ENCODE data around the gene GET3. TPM values are rescaled to one million over a fixed set of nuclear protein-coding genes. Genes with fewer than 3 reads are reported as not detected.

Gene GET3
- total RNA-seq, 1 donor from 2014 or later = 107 TPM

DNA sequence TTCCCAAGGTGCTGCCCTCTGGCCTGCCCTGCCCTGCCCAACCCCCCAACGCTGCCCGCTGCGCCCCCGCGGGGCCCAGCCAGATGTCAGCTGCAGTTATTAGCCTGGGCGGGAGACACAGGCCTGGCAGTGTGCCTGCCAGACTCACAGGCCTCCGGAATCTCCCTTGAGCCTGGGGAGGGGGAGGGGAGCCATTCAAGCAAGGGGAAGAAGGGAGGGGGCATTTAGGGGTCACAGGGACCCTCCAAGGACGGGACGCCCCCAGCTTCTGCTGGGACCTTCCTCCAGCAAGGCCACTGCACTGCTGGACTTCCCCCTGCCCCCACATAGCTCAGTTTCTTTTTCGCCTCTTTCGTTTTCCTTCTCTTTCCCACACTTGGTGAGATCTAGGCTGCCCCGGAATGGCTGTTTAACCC is 51.4 kb downstream of the GET3 start:
- peak; percentile 67 for DNase-seq (ENCODE audit: low read depth)
- peak overlapping the region; percentile 3 for H3K4me3 ChIP-seq (ENCODE audit: low read depth, low read length)

DNA sequence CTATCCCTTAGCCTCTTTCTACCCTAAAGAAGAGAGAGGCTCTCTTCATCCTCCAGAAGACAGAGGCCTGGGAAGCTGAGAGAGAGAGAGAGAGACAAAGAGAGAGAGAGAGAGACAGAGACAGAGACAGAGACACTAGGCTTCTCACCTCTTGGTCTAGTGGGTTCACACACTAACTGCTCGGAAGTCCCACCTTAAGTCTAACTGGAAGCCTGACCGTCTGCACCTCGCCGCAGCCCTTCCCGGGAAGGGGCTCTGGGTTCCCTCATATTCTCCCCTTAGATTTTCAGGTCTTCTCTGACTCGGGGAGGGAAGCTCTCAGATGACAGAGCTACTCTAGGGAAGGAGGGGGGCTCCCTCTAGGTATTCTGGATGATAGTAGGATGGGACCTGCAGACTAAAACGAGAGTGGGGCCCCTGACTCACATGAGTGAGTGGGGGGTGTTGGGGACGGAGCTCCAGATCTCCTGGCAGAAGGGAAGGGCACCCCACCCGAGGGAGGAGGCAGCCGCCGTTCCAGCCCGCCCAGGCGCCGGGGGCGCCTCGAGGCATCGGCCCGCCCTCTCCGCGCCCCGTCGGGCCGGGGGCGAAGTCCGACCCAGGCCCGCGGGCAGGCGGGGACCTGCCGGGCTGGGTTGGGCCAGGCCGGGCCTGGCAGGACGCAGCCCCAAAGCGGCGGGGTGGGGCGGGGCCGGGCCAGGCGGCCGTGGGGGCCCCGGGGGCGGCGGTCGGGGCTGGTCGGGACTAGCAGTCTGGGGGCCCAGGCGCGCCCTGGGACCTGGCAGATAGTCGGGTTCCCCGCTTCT is 52.0 kb downstream of the GET3 start:
- Histone ChIP-seq H3K27me3 (ENCODE audit: control insufficient read depth, insufficient read depth, low read length) (no peaks in the 10 kb centered on the region), H3K4me3 (ENCODE audit: low read depth, low read length) (peak overlapping the region; percentile 98), H3K36me3 (ENCODE audit: control insufficient read depth, insufficient read depth, low read length) (peaks cover 11% of the 10 kb centered on the region)
- TF ChIP-seq, protein P1, sequence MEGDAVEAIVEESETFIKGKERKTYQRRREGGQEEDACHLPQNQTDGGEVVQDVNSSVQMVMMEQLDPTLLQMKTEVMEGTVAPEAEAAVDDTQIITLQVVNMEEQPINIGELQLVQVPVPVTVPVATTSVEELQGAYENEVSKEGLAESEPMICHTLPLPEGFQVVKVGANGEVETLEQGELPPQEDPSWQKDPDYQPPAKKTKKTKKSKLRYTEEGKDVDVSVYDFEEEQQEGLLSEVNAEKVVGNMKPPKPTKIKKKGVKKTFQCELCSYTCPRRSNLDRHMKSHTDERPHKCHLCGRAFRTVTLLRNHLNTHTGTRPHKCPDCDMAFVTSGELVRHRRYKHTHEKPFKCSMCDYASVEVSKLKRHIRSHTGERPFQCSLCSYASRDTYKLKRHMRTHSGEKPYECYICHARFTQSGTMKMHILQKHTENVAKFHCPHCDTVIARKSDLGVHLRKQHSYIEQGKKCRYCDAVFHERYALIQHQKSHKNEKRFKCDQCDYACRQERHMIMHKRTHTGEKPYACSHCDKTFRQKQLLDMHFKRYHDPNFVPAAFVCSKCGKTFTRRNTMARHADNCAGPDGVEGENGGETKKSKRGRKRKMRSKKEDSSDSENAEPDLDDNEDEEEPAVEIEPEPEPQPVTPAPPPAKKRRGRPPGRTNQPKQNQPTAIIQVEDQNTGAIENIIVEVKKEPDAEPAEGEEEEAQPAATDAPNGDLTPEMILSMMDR (IDR thresholded peaks at IDR 0.05; ENCODE audit: insufficient read depth, low read length, severe bottlenecking) = no peak
- DNase-seq (ENCODE audit: low read depth) (no peak), FAIRE-seq (no peak)

More for the DNA sequence above, 51.4 kb downstream of the GET3 start:
- peaks cover 11% of the 10 kb centered on the region for H3K36me3 ChIP-seq (ENCODE audit: control insufficient read depth, insufficient read depth, low read length)
- TF ChIP-seq, protein P1 (IDR thresholded peaks at IDR 0.05; ENCODE audit: insufficient read depth, low read length, severe bottlenecking) = no peak
- H3K27me3 ChIP-seq (ENCODE audit: control insufficient read depth, insufficient read depth, low read length) = no peaks in the 10 kb centered on the region
- FAIRE-seq = no peak

DNA sequence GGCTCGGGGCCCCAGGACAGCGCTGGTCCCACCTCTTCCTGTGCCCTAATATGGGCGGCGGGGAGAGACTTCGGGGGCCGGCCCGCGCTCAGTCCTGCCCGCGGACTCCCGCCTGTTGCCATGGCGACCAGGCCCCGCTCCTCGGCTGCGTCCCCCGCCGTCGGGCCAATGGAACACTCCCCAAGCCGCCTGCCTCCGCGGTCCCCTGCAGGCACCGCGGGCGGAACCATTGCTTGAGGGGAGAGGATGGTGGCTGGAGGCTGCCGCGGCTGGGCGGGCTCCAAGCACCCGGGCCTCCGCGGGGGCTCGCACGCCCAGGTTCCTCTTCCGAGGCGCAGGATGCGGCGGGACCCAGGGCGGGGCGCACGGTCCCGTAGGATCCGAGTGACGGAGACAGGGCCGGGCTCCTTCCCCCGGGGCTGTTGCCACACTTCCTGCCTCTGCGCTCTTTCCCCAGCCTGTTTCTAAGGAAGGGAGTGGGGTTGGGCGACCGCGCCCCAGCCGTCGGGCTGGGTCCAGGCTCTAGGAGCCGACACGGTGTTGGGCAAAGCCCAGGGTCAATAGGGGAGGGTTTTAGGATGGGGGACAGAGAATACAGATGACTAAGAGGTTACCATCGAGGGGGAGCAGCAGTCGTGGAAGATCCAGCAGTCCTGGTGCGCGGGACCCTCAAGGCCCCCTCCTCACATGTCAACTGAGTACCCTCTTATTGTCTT is 52.8 kb downstream of the GET3 start:
- FAIRE-seq = no peak
- Histone ChIP-seq H3K36me3 (ENCODE audit: control insufficient read depth, insufficient read depth, low read length) (peaks cover 11% of the 10 kb centered on the region), H3K27me3 (ENCODE audit: control insufficient read depth, insufficient read depth, low read length) (no peaks in the 10 kb centered on the region), H3K4me3 (ENCODE audit: low read depth, low read length) (peak overlapping the region; percentile 98)
- TF ChIP-seq, protein P1 (IDR thresholded peaks at IDR 0.05; ENCODE audit: insufficient read depth, low read length, severe bottlenecking) = no peak
- peak; percentile 90 for DNase-seq (ENCODE audit: low read depth)

GRCh38 chr19:12790628-12791344 is 53.5 kb downstream of the GET3 start:
- H3K27me3 ChIP-seq (ENCODE audit: control insufficient read depth, insufficient read depth, low read length) = no peaks in the 10 kb centered on the region
- H3K4me3 ChIP-seq (ENCODE audit: low read depth, low read length) = peak overlapping the region; percentile 98
- TF ChIP-seq, protein P1 (IDR thresholded peaks at IDR 0.05; ENCODE audit: insufficient read depth, low read length, severe bottlenecking) = no peak
- FAIRE-seq = no peak
- DNase-seq (ENCODE audit: low read depth) = no peak
- peaks cover 11% of the 10 kb centered on the region for H3K36me3 ChIP-seq (ENCODE audit: control insufficient read depth, insufficient read depth, low read length)

DNA sequence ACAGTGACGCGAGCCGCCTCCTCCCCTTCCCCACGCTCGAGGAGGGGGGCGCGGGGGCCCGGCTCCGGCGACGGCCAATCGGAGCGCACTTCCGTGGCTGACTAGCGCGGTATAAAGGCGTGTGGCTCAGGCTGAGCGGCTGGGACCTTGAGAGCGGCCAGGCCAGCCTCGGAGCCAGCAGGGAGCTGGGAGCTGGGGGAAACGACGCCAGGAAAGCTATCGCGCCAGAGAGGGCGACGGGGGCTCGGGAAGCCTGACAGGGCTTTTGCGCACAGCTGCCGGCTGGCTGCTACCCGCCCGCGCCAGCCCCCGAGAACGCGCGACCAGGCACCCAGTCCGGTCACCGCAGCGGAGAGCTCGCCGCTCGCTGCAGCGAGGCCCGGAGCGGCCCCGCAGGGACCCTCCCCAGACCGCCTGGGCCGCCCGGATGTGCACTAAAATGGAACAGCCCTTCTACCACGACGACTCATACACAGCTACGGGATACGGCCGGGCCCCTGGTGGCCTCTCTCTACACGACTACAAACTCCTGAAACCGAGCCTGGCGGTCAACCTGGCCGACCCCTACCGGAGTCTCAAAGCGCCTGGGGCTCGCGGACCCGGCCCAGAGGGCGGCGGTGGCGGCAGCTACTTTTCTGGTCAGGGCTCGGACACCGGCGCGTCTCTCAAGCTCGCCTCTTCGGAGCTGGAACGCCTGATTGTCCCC is 54.2 kb downstream of the GET3 start, which contains the start of gene JUNB:
Gene JUNB (plus strand): TSS at position 142 of the 706 bp plus-strand sequence. CDS start 286 bp downstream, at position 428.
- Histone ChIP-seq H3K36me3 (ENCODE audit: control insufficient read depth, insufficient read depth, low read length) (peaks cover 11% of the 10 kb centered on the region), H3K27me3 (ENCODE audit: control insufficient read depth, insufficient read depth, low read length) (no peaks in the 10 kb centered on the region), H3K4me3 (ENCODE audit: low read depth, low read length) (peak within 1 kb of the TSS; percentile 98)
- TF ChIP-seq, protein P1 (IDR thresholded peaks at IDR 0.05; ENCODE audit: insufficient read depth, low read length, severe bottlenecking) = no peak
- peak; percentile 88 for DNase-seq (ENCODE audit: low read depth)
- no peak for FAIRE-seq

Measured in bronchial epithelial cell (primary cell).